Loucy (cell line): ENCODE results near the gene STAU1.

Experiments
- CTCF ChIP-seq: fragments of 200-600 bp; sonication (generic); conservative IDR thresholded peaks from 2 replicates; pipeline ENCODE4 v1.5.1; 2014; ENCODE audit warnings: mild to moderate bottlenecking, antibody characterized with exemption, low read length
- EZH2phosphoT487 ChIP-seq: fragments of 200-600 bp; IDR thresholded peaks from 2 replicates; pipeline ENCODE4 v1.6.1; 2018; ENCODE audit warnings: antibody characterized with exemption, mild to moderate bottlenecking, moderate library complexity, borderline replicate concordance

- TF ChIP-seq CTCF (no peak), EZH2phosphoT487 (no peak)
Measured at GRCh38 chr20:49103019-49103418, 85.1 kb downstream of the STAU1 start.
